GM19455 (cell line): Measurements from ENCODE around the gene SAMM50.
A peak's percentile ranks its signal among the peaks of the same experiment; 100 is the strongest.

Experiments
- ATAC-seq: cut with Tn5 transposase; IDR thresholded peaks from one replicate; pipeline ENCODE4 v1.9.1; 2021; ENCODE audit not compliant: unreplicated experiment

Gene SAMM50

GRCh38 chr22:43976861-43977795 lies 21.9 kb downstream of the SAMM50 start:
- no peak for ATAC-seq

GRCh38 chr22:43978558-43978957 lies 23.3 kb downstream of the SAMM50 start:
- ATAC-seq = no peak

DNA sequence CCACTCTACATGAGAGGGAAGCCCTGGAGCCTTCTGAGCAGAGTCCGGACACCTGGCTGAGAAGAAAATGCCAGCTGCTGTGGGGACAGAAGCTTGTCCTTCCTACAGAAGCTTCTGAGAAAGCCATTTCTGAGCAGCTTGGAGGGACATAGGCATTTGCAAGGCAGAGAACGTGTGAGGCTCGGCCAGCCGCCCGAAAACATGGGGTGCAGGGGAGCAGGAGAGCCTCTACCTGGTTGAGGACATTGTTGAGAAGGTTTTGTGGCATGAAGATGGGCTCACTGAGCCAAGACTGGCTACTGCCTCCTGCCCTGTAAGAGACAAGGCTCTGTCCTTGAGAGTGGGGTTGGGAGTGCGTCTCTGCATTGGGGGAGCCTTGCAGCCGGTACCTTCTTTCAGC lies 25.3 kb downstream of the SAMM50 start:
- ATAC-seq = no peak

- ATAC-seq = no peak
Measured at GRCh38 chr22:43980996-43981395, 25.8 kb downstream of the SAMM50 start.

- ATAC-seq = no peak
Measured at GRCh38 chr22:43983808-43984207, 28.6 kb downstream of the SAMM50 start.

- no peak for ATAC-seq
Measured at GRCh38 chr22:43985532-43985931, 30.3 kb downstream of the SAMM50 start.

DNA sequence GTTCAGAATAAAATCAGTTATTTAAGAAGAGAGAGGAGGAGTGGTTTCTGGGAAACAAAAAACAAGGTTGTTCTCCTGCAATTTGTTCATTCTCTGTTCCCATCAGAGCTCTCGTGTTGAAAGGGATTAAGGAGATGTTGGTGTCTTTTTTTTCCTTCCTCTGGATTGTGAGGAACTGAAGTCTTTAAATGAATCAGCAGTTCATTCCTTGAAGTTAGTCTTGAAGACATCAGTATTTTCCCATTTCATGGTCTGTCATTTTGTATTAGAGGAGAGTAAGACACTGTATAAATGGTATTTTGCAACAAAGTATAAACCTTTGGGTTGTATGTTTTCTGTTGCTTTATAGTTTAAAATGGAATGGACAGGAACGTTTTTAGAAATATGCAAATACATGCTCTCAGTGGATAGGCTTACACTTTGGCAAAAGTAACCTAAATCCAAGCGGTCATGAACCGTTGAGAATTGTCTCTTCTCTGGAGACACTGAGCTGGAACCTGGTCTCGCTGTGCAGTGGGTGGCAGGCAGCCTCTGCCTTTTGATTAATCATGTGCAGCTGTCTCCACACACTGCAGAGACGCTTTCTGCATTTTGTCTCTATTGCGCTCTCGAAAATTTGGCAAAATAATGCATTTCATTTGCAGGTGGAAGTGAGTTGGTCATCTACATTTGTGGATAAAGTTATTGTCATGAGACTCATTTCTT lies 33.0 kb downstream of the SAMM50 start:
- no peak for ATAC-seq

GRCh38 chr22:43988960-43989359 lies 33.7 kb downstream of the SAMM50 start:
- ATAC-seq = no peak

- no peak for ATAC-seq
Measured at GRCh38 chr22:43990044-43990443, 34.8 kb downstream of the SAMM50 start.

DNA sequence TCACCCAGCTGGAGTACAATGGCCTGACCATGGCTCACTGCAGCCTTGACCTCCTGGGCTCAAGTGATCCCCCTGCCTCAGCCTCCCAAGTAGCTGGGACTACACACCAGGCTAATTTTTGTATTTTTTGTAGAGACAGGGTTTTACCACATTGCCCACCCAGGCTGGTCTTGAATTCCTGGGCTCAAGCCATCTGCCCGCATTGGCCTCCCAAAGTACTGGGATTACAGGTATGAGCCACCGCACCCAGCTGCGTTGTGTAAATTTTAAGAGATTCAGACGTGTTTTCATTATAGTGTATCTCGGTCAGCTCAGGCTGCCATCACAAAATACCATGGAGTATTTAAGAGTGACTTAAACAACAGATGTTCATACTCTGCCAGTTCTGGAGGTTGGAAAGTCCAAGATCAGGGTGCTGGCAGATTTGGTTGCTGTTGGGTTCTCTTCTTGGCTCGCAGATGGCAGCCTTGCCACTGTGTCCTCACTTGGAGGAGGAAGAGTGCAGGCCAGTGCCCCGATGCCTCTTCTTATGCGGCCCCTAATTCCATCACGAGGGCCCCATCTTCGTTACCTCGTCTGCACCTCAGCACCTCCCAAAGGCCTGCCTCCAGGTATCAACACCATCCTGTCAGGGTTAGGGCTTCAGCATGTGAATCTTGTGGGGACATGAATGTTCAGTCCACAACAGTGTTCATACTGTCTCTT lies 36.2 kb downstream of the SAMM50 start:
- ATAC-seq = no peak

DNA sequence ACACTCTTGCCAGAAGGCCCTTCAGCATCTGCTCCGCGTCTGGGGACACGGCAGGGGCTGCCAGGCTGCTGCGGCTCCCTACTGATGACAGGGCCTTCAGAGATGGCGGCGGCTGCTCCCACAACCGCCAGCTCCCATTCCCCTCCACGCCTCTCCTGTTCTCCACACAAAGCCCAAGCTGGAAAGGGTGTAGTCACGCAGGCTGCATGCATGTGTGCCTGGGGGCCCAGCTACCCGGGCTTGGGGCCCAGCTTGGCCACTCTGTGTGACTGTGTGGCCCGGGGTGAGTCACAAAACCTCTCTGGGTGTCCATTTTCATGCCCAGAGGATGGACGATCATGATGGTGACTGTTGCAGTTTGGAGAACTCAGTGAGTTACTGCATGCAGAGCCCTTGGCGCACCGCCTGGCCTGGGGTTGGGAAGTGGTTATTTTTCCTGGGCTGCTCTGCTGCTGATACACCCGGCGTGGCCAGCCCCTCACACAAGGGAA lies 37.1 kb downstream of the SAMM50 start:
- no peak for ATAC-seq

DNA sequence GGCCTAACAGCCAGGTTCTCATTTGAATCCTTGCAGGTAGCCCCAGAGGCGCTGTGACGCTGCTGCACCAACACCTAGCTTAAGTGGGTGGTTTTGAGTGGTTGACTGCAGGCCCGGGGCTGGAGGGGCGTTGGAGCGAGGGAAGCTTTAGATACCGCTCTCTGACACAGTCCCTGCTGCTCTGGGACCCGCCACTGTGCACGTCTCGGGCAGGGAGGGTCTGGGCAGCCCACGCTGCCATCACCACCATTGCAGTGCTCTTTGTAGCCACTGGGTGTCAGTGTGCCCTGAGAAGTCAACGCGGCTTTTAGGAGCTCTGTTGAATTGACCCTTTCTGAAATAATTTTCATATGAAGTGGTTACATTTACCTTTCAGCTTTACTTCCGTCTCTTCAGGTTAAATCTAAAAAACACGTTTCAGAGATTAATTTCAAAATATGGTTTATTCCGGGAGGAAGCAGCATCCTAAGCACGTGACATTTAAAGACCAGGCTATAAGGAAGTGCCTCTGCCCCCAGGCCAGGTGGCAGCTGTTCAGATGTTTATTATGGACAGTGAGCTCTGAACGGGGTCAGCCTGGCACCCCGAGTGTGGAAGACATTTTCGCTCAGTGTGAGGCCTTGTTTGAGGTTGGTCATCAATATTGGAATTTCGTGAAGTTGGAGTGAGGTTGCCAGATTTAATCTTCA lies 38.0 kb downstream of the SAMM50 start:
- no peak for ATAC-seq

GRCh38 chr22:43994006-43994405 lies 38.8 kb downstream of the SAMM50 start:
- no peak for ATAC-seq

GRCh38 chr22:43994416-43994815 lies 39.2 kb downstream of the SAMM50 start:
- no peak for ATAC-seq

DNA sequence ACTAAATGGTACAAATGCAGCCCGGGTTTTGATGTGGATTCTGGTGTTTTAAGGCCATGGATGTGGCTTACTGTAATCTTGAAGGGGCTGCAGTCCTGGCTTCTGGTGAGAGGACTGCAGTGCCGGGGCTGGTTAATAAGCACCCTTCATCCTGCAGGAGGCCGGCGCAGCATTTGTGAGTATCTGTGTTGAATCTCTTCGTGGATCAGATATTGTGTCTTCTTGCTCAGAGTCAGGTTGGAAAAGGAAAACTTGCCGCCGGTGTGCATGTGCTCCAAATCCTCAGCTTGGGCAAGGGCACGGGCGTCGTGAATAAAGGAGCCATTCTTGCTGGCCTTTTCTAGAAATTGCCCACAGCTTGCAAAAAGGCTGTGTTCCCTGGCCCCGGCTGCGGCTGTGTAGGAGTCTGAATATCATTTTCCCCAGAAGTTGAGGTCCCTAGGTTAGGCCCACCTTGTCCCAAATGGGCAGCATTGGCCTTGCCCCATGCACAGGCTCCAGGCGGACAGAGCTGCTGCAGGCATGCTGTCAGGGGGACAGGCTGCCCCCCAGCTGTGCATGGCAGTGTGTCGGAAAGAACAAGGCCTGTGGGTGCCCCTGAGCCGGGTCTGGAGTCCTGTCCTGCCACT lies 39.9 kb downstream of the SAMM50 start:
- ATAC-seq = no peak

DNA sequence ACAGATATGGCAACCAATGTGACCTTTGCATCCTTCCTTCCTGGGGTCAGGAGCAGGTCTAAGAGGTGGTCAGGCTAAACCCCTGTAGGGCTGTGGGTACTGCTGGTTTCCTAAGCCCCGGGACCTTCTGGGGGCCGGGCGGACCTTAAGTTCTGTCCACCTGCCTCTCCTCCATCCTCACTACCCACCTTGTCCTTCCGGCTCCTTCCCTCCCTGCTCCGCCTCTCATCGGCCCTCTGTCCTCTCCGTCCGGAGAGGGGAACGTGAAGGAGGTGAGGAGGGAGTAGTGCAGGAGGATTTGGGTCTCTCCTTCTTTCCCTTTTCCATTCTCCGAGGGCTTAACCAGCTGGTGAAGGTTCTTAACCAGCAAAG lies 40.5 kb downstream of the SAMM50 start:
- peak; percentile 35 for ATAC-seq

DNA sequence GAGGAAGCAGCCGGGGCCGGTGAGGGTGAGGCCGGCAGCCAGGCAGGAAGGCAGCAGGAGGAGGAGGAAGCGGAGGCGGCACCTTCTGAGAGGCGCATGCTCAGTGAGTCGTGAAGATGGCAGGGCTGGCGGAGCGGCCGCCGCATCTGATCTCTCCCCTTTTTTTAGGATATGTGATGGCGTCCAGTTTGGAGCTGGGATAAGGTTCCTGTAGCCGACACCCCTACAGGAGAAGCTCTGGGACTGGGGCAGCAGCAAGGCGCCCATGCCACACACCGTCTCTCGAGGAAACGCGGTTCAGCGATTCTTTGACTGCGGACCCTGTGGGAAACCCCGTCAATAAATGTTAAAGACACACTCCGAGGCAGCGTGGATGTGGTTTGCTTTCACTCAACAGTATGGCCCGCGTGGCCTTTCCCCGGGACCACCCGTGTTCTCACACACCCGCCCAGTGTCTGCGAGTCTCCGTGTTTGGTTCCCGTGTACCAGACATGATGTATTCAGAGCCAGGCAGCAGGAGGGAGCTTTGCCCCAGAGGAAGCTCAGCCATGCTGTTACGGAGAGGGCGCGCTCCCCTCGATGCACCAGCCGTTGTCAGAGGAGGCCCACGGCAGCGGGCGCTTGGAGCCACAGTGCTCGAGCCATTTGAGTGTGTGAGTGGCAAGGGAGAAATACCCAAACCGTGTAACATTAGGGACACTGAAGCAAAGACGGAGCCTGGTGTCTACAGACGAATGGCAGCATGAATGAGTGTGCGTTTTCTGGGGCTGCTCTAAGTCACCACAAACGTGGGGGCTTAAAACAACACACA lies 41.1 kb downstream of the SAMM50 start:
- peak; percentile 59 for ATAC-seq

GRCh38 chr22:43996981-43997265 lies 41.7 kb downstream of the SAMM50 start:
- ATAC-seq = no peak

DNA sequence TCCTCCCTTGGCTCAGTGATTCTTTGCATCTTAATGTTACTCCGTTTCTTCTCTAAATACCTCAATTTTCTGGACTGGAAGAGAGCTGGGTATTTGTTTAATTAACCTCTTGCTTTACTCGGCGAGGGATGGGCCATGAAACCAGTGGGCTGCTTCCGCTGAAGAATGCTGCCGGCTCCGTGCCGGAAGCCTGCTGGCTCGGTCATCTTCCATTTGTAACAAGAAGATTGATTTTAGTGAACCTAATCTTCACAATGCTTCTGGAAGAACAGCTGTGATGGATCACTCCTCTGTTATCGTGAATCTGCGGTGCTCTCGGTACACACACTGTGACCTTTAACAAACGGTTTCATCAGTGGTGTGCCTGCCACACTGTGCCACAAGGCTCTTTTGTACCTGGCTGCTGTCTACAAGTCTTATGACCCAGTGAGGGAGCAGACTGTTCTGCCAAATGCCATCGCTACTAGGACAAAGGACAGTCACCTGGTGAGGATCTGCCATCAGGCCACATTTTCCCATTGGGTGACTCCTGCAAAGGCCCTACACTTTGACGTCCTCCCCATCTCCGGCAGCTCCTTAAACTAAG lies 43.5 kb downstream of the SAMM50 start:
- no peak for ATAC-seq
